IMR-90 (cell line): ENCODE measurements around the gene RBMXL3.

Source experiments
- CEBPB ChIP-seq: IDR thresholded peaks from 2 replicates; pipeline ENCODE4 v1.6.1; 2012; ENCODE audit warnings: low read depth, low read length, improper control_type of control experiment
- CTCF ChIP-seq: conservative IDR thresholded peaks from 2 replicates; pipeline ENCODE4 v1.5.1; 2012; ENCODE audit warnings: mild to moderate bottlenecking, low read depth, low read length, improper control_type of control experiment
- FOS ChIP-seq: fragments of 150-350 bp; IDR thresholded peaks from 2 replicates; pipeline ENCODE4 v1.6.1; 2016; ENCODE audit warnings: low read depth, low read length
- MAFK ChIP-seq: IDR thresholded peaks from 2 replicates; pipeline ENCODE4 v1.6.1; 2012; ENCODE audit warnings: low read depth, low read length, improper control_type of control experiment
- MAZ ChIP-seq: IDR thresholded peaks from 2 replicates; pipeline ENCODE4 v1.6.1; 2012; ENCODE audit warnings: low read depth, mild to moderate bottlenecking, low read length, improper control_type of control experiment, moderate library complexity, borderline replicate concordance
- POLR2A ChIP-seq: IDR thresholded peaks from 2 replicates; pipeline ENCODE4 v1.6.1; 2012; ENCODE audit warnings: mild to moderate bottlenecking, low read depth, low read length
- RAD21 ChIP-seq: IDR thresholded peaks from 2 replicates; pipeline ENCODE4 v1.6.1; 2012; ENCODE audit warnings: low read length, improper control_type of control experiment
- RCOR1 ChIP-seq: IDR thresholded peaks from 2 replicates; pipeline ENCODE4 v1.6.1; 2012; ENCODE audit warnings: mild to moderate bottlenecking, low read length, improper control_type of control experiment; ENCODE audit not compliant: insufficient replicate concordance
- RFX5 ChIP-seq: IDR thresholded peaks from 2 replicates; pipeline ENCODE4 v1.8.0; 2012; ENCODE audit warnings: low read depth, mild to moderate bottlenecking, low read length, moderate library complexity
- SMC3 ChIP-seq: fragments of 150-350 bp; IDR thresholded peaks from 2 replicates; pipeline ENCODE4 v1.6.1; 2016; ENCODE audit warnings: low read depth, mild to moderate bottlenecking, antibody characterized with exemption, low read length, moderate library complexity
- USF2 ChIP-seq: fragments of 150-350 bp; IDR thresholded peaks from 2 replicates; pipeline ENCODE4 v1.6.1; 2017; ENCODE audit warnings: mild to moderate bottlenecking, antibody characterized with exemption, low read length, low read depth

GRCh38 chrX:115232933-115233496, 43.8 kb downstream of the RBMXL3 start:
- TF ChIP-seq MAZ, result no peak
- TF ChIP-seq POLR2A, result no peak
- no peak for TF ChIP-seq CEBPB
- TF ChIP-seq FOS, result no peak
- TF ChIP-seq USF2, result no peak
- no peak for TF ChIP-seq CTCF
- no peak for TF ChIP-seq SMC3
- TF ChIP-seq RFX5, result no peak
- no peak for TF ChIP-seq MAFK
- TF ChIP-seq RCOR1, result no peak
- TF ChIP-seq RAD21, result no peak
